ENCODE measurements around the gene CCDC12.

GRCh38 chr3:46903341-46904302 is 72.9 kb downstream of the CCDC12 start:
- TF ChIP-seq POLR2A (IDR thresholded peaks at IDR 0.05) = no peak
- TF ChIP-seq, protein P1, sequence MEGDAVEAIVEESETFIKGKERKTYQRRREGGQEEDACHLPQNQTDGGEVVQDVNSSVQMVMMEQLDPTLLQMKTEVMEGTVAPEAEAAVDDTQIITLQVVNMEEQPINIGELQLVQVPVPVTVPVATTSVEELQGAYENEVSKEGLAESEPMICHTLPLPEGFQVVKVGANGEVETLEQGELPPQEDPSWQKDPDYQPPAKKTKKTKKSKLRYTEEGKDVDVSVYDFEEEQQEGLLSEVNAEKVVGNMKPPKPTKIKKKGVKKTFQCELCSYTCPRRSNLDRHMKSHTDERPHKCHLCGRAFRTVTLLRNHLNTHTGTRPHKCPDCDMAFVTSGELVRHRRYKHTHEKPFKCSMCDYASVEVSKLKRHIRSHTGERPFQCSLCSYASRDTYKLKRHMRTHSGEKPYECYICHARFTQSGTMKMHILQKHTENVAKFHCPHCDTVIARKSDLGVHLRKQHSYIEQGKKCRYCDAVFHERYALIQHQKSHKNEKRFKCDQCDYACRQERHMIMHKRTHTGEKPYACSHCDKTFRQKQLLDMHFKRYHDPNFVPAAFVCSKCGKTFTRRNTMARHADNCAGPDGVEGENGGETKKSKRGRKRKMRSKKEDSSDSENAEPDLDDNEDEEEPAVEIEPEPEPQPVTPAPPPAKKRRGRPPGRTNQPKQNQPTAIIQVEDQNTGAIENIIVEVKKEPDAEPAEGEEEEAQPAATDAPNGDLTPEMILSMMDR (IDR thresholded peaks at IDR 0.05) = no peak

Data from suprapubic skin (tissue), 3 donors.